HTR-8/SVneo (cell line): ENCODE measurements around the gene ARHGEF5.
"Not testable (repeated sequence)": the region's sequence is repeated elsewhere in the genome, so short reads cannot be mapped to it uniquely, and the experiment has no call there.

ENCODE experiments used
- DNase-seq: peaks from one replicate; pipeline ENCODE4 v3.0.0; 2011; ENCODE audit warnings: low spot score, mixed read lengths; ENCODE audit not compliant: insufficient read length
- FAIRE-seq: peaks from 2 replicates; lab custom pipeline; 2011; peaks lifted over from hg19 to GRCh38; lab: Jason Lieb, UNC

Gene ARHGEF5

GRCh38 chr7:144415858-144416257 lies 60.7 kb downstream of the ARHGEF5 start:
- FAIRE-seq (no peak), DNase-seq (no peak)

- DNase-seq (no peak), FAIRE-seq (no peak)
Observed at GRCh38 chr7:144416341-144416740, 61.1 kb downstream of the ARHGEF5 start.

- not testable (repeated sequence) for DNase-seq, FAIRE-seq
Observed at GRCh38 chr7:144418931-144419330, 63.7 kb downstream of the ARHGEF5 start.

GRCh38 chr7:144427539-144427938 lies 72.3 kb downstream of the ARHGEF5 start:
- DNase-seq, FAIRE-seq: not testable (repeated sequence)

GRCh38 chr7:144428431-144428830 lies 73.2 kb downstream of the ARHGEF5 start:
- no peak for DNase-seq
- FAIRE-seq, result no peak
